Measurements from ENCODE around the gene STON2.

The STON2 gene

GRCh38 chr14:81418057-81418790 is 18.1 kb upstream of the STON2 start:
- in situ Hi-C loops (cut with MboI; ENCODE audit: low sequenced_read_pairs), result no loop called here

GRCh38 chr14:81416981-81417380 is 16.9 kb upstream of the STON2 start:
- in situ Hi-C loops (cut with MboI; ENCODE audit: low sequenced_read_pairs), result no loop called here

GRCh38 chr14:81416194-81416952 is 16.2 kb upstream of the STON2 start:
- in situ Hi-C loops (cut with MboI; ENCODE audit: low sequenced_read_pairs), result no loop called here

GRCh38 chr14:81415781-81416180 is 15.7 kb upstream of the STON2 start:
- in situ Hi-C loops (cut with MboI; ENCODE audit: low sequenced_read_pairs), result no loop called here

GRCh38 chr14:81414123-81414522 is 14.0 kb upstream of the STON2 start:
- in situ Hi-C loops (cut with MboI; ENCODE audit: low sequenced_read_pairs), result no loop called here

- in situ Hi-C loops (cut with MboI; ENCODE audit: low sequenced_read_pairs), result no loop called here
These were observed 12.7 kb upstream of the STON2 start for GRCh38 chr14:81412779-81413178.

GRCh38 chr14:81408595-81408994 is 8.5 kb upstream of the STON2 start:
- in situ Hi-C loops (cut with MboI; ENCODE audit: low sequenced_read_pairs), result no loop called here

- in situ Hi-C loops (cut with MboI; ENCODE audit: low sequenced_read_pairs), result no loop called here
These were observed 6.7 kb upstream of the STON2 start for GRCh38 chr14:81406863-81407262.

GRCh38 chr14:81402123-81402495 is 2.0 kb upstream of the STON2 start:
- in situ Hi-C loops (cut with MboI; ENCODE audit: low sequenced_read_pairs), result no loop called here

GRCh38 chr14:81401420-81402122 is 1.4 kb upstream of the STON2 start:
- in situ Hi-C loops (cut with MboI; ENCODE audit: low sequenced_read_pairs), result no loop called here

- in situ Hi-C loops (cut with MboI; ENCODE audit: low sequenced_read_pairs), result no loop called here
These were observed 728 bp upstream of the STON2 start for GRCh38 chr14:81400852-81401251.

- in situ Hi-C loops (cut with MboI; ENCODE audit: low sequenced_read_pairs), result no loop called here
These were observed 1.8 kb downstream of the STON2 start for GRCh38 chr14:81398196-81398891.

- in situ Hi-C loops (cut with MboI; ENCODE audit: low sequenced_read_pairs), result no loop called here
These were observed 4.0 kb downstream of the STON2 start for GRCh38 chr14:81396113-81396512.

GRCh38 chr14:81394739-81395138 is 5.4 kb downstream of the STON2 start:
- in situ Hi-C loops (cut with MboI; ENCODE audit: low sequenced_read_pairs), result no loop called here

- in situ Hi-C loops (cut with MboI; ENCODE audit: low sequenced_read_pairs), result no loop called here
These were observed 7.0 kb downstream of the STON2 start for GRCh38 chr14:81392976-81393643.

- in situ Hi-C loops (cut with MboI; ENCODE audit: low sequenced_read_pairs), result no loop called here
These were observed 8.1 kb downstream of the STON2 start for GRCh38 chr14:81392052-81392451.

- in situ Hi-C loops (cut with MboI; ENCODE audit: low sequenced_read_pairs), result no loop called here
These were observed 9.4 kb downstream of the STON2 start for GRCh38 chr14:81390696-81391095.

- in situ Hi-C loops (cut with MboI; ENCODE audit: low sequenced_read_pairs), result no loop called here
These were observed 11.8 kb downstream of the STON2 start for GRCh38 chr14:81388336-81388735.

GRCh38 chr14:81386290-81386745 is 13.8 kb downstream of the STON2 start:
- in situ Hi-C loops (cut with MboI; ENCODE audit: low sequenced_read_pairs), result no loop called here

GRCh38 chr14:81385886-81386285 is 14.2 kb downstream of the STON2 start:
- in situ Hi-C loops (cut with MboI; ENCODE audit: low sequenced_read_pairs), result no loop called here

- in situ Hi-C loops (cut with MboI; ENCODE audit: low sequenced_read_pairs), result no loop called here
These were observed 14.7 kb downstream of the STON2 start for GRCh38 chr14:81385419-81385818.

Data from hTERT RPE-1 (cell line).